GM23338 (cell line): ENCODE measurements around the gene SH3BP4. TPM values are rescaled to one million over a fixed set of nuclear protein-coding genes. Genes with fewer than 3 reads are reported as not detected.

Source experiments
- ATAC-seq: fragments of 200-7000 bp; cut with Tn5 transposase; 3 replicates; pipeline ENCODE4 v1.9.1; 2020
- DNase-seq: peaks from one replicate; pipeline ENCODE4 v3.0.0-alpha.2; 2015; ENCODE audit warnings: low spot score
- H2AFZ ChIP-seq: fragments of 200-600 bp; sonication (generic); 2 replicates; pipeline ENCODE4 v1.8.0; 2016; ENCODE audit warnings: antibody characterized with exemption, mild to moderate bottlenecking, moderate library complexity
- H3F3A ChIP-seq: fragments of 200-600 bp; sonication (generic); replicated peaks from 2 replicates; pipeline ENCODE4 v1.8.0; 2017; ENCODE audit warnings: antibody characterized with exemption, mixed run types, low read depth
- H3K27ac ChIP-seq: fragments of 200-600 bp; sonication (generic); 2 replicates; pipeline ENCODE4 v1.6.1; 2016; ENCODE audit warnings: low read depth
- H3K27me3 ChIP-seq: fragments of 200-600 bp; sonication (generic); 2 replicates; pipeline ENCODE4 v1.8.0; 2016; ENCODE audit warnings: mild to moderate bottlenecking, mixed run types, moderate library complexity; ENCODE audit not compliant: insufficient read depth
- H3K36me3 ChIP-seq: fragments of 200-600 bp; sonication (generic); 2 replicates; pipeline ENCODE4 v1.8.0; 2016; ENCODE audit warnings: mild to moderate bottlenecking; ENCODE audit not compliant: insufficient read depth
- H3K4me1 ChIP-seq: fragments of 200-600 bp; sonication (generic); 2 replicates; pipeline ENCODE4 v1.8.0; 2016; ENCODE audit warnings: mild to moderate bottlenecking, moderate library complexity; ENCODE audit not compliant: insufficient read depth
- H3K4me2 ChIP-seq: fragments of 200-600 bp; sonication (generic); 2 replicates; pipeline ENCODE4 v1.7.1; 2017; ENCODE audit warnings: mixed run types
- H3K4me3 ChIP-seq: fragments of 200-600 bp; sonication (generic); 2 replicates; pipeline ENCODE4 v1.6.1; 2016; ENCODE audit warnings: mixed run types
- H3K79me2 ChIP-seq: fragments of 200-600 bp; sonication (generic); replicated peaks from 2 replicates; pipeline ENCODE4 v1.8.0; 2017; ENCODE audit warnings: mild to moderate bottlenecking; ENCODE audit not compliant: insufficient read depth
- H3K9me2 ChIP-seq: fragments of 200-600 bp; sonication (generic); 2 replicates; pipeline ENCODE4 v1.8.0; 2017; ENCODE audit not compliant: insufficient read depth
- H4K20me1 ChIP-seq: fragments of 200-600 bp; sonication (generic); replicated peaks from 2 replicates; pipeline ENCODE4 v1.8.0; 2017; ENCODE audit warnings: mild to moderate bottlenecking; ENCODE audit not compliant: insufficient read depth
- H3K27ac Mint-ChIP-seq: 2 replicates; pipeline ENCODE4 v1.8.0; 2020; ENCODE audit warnings: inconsistent platforms, mild to moderate bottlenecking, moderate library complexity, mixed read lengths
- H3K27me3 Mint-ChIP-seq: 3 replicates; pipeline ENCODE4 v1.8.0; 2022; ENCODE audit warnings: low read depth, mild to moderate bottlenecking, moderate library complexity, mixed read lengths, inconsistent platforms; ENCODE audit not compliant: insufficient read depth, poor library complexity
- H3K36me3 Mint-ChIP-seq: 3 replicates; pipeline ENCODE4 v1.8.0; 2021; ENCODE audit warnings: low read depth, mild to moderate bottlenecking, inconsistent platforms, moderate library complexity, mixed read lengths
- H3K4me1 Mint-ChIP-seq: 3 replicates; pipeline ENCODE4 v1.8.0; 2020; ENCODE audit warnings: mild to moderate bottlenecking, inconsistent platforms, mixed read lengths
- H3K4me3 Mint-ChIP-seq: 3 replicates; pipeline ENCODE4 v1.8.0; 2021; ENCODE audit warnings: moderate library complexity, mild to moderate bottlenecking, inconsistent platforms, mixed read lengths
- H3K9me3 Mint-ChIP-seq: 3 replicates; pipeline ENCODE4 v1.8.0; 2020; ENCODE audit warnings: moderate library complexity, mild to moderate bottlenecking, inconsistent platforms, mixed read lengths
- CTCF ChIP-seq, 2 experiments: fragments of 200-600 bp in 1 of 2; sonication (generic) in 1 of 2; conservative IDR thresholded peaks; 2 replicates each; pipeline versions ENCODE4 v1.5.1 to v1.6.1; 2016 to 2017; ENCODE audit warnings: antibody characterized with exemption in 2 of 2, low read depth in 2 of 2, mild to moderate bottlenecking in 2 of 2, moderate library complexity in 1 of 2
- EZH2phosphoT487 ChIP-seq: fragments of 200-600 bp; sonication (generic); IDR thresholded peaks from one replicate; pipeline ENCODE4 v1.8.1; 2018; ENCODE audit warnings: antibody characterized with exemption; ENCODE audit not compliant: unreplicated experiment
- JUNB ChIP-seq: IDR thresholded peaks from one replicate; pipeline ENCODE4 v1.6.1; 2016; ENCODE audit warnings: antibody characterized with exemption; ENCODE audit not compliant: unreplicated experiment
- NANOG ChIP-seq: IDR thresholded peaks from 2 replicates; pipeline ENCODE4 v1.6.1; 2016; ENCODE audit warnings: antibody characterized with exemption, borderline replicate concordance
- POLR2AphosphoS5 ChIP-seq: IDR thresholded peaks from 2 replicates; pipeline ENCODE4 v1.6.1; 2016; ENCODE audit warnings: antibody characterized with exemption, low read depth
- REST ChIP-seq: IDR thresholded peaks from one replicate; pipeline ENCODE4 v1.6.1; 2018; ENCODE audit warnings: antibody characterized with exemption; ENCODE audit not compliant: unreplicated experiment
- ZNF114 ChIP-seq: fragments of 250-450 bp; sonication (Bioruptor Pico); IDR thresholded peaks from 2 replicates; pipeline ENCODE4 v1.5.0; 2020; ENCODE audit warnings: mild to moderate bottlenecking, moderate library complexity
- ZNF462 ChIP-seq: fragments of 250-450 bp; sonication (Bioruptor Pico); IDR thresholded peaks from 2 replicates; pipeline ENCODE4 v1.5.0; 2020; ENCODE audit warnings: mild to moderate bottlenecking, moderate library complexity
- polyA plus RNA-seq: library from polyadenylated mRNA; unstranded; fragments of >200 nt; fragmentation: Nextera tagmentation; extraction: Ambion mirVana; gene quantifications from 2 replicates; pipeline ENCODE4 v1.2.1, GENCODE V29; 2016
- total RNA-seq: library from RNA; depleted of rRNA; stranded (reverse); fragments of >200 nt; shearing (Covaris generic); gene quantifications from 2 replicates; pipeline ENCODE4 v1.2.3, GENCODE V29; 2014
- TF ChIP-seq, protein P1 (sequence below): IDR thresholded peaks from 2 replicates; pipeline ENCODE4 v1.6.1; 2016; ENCODE audit warnings: antibody characterized with exemption

SH3BP4 gene
- total and polyA plus RNA-seq, 2 experiments from 2014 or later = 15.6 to 50.9 TPM

GRCh38 chr2:235009081-235009480 is 57.3 kb downstream of the SH3BP4 start (continued):
- TF ChIP-seq ZNF462 = no peak
- no peak for TF ChIP-seq ZNF114 (CRISPR knock-in tag)
- TF ChIP-seq POLR2AphosphoS5 = no peak

DNA sequence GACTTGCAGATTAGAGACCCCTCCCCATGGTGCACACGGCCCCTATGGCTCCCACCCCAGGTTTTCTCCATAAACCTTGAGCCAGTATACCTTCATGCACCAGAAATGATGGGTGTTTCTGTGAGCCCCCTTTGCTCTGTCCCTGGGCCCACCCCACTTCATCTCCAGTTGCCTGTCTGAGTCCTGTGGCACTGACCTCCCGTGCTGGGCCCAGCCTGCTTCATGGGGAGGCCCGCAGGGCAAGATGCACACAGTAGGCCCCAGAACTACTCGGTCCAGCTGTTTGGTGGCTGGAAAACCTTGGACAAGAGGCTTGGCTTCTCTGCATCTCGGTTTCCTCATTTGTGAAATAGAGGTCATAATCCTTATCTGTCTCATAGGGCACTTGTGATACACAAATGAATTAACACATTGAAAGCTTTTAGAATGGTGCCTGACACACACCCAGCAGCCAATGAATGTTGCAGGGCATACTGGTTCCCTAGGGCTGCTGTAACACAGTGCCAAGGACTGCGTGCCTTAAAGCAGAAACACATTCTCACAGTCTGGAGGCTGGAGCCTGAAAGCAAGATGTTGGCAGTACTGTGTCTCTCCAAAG is 58.4 kb downstream of the SH3BP4 start:
- Histone ChIP-seq H4K20me1 (peaks cover 6% of the 10 kb centered on the region; the same call in 1 of the 2 replicates), H3K27me3 (no peaks in the 10 kb centered on the region), H3K4me3 (no peak overlapping the region), H3K79me2 (peaks cover 92% of the 10 kb centered on the region), H3K9me2 (no peaks in the 10 kb centered on the region), H3K4me2 (no peak overlapping the region), H3K27ac (no peak overlapping the region), H3K4me1 (peaks cover 49% of the 10 kb centered on the region), H2AFZ (no peak overlapping the region), H3K36me3 (no peaks in the 10 kb centered on the region), H3F3A (no peaks in the 10 kb centered on the region)
- ATAC-seq (no peak), DNase-seq (no peak)
- Mint-ChIP-seq H3K4me1 (peaks cover 70% of the 10 kb centered on the region), H3K4me3 (no peak overlapping the region), H3K27ac (no peak overlapping the region), H3K27me3 (peaks cover 3% of the 10 kb centered on the region), H3K36me3 (peaks cover 12% of the 10 kb centered on the region), H3K9me3 (peaks cover under 1% of the 10 kb centered on the region; the same call in 2 of the 3 replicates)
- TF ChIP-seq REST (no peak), EZH2phosphoT487 (no peak), JUNB (no peak), CTCF (conservative IDR thresholded peaks at IDR 0.05; ENCODE audit: low read depth in 2 of 2) (no peak), NANOG (no peak)
- TF ChIP-seq, protein P1, sequence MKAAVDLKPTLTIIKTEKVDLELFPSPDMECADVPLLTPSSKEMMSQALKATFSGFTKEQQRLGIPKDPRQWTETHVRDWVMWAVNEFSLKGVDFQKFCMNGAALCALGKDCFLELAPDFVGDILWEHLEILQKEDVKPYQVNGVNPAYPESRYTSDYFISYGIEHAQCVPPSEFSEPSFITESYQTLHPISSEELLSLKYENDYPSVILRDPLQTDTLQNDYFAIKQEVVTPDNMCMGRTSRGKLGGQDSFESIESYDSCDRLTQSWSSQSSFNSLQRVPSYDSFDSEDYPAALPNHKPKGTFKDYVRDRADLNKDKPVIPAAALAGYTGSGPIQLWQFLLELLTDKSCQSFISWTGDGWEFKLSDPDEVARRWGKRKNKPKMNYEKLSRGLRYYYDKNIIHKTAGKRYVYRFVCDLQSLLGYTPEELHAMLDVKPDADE = no peak
